Measurements from ENCODE around the gene MMP24.

MMP24 gene

DNA sequence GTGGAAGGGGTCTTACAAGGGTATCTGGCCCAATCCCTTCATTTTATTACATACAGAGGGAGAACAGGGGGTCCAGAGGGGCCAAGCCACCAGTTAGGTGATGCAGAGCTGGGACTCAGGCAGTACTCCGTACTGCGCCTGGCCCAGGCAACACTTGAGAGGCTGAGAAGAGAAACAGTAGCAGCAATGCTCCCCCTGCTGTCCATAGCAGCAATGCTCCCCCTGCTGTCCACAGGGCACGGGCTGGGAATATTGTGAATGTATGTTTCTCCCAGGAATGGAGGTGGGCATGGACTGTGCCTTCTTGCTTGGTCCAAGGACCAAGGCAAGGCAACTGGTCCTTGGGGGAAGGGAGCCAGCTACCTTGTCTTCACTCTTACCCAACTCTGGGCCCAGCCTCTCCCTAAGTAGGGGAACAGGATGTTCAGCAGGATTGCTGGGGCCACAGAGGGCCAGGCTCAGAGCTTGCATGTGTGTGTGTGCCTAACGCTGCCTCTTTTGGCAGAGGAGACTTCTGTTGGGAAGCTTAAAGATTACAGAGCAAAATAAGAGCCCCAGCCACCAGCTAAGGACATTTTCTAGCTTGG lies 80.5 kb downstream of the MMP24 start:
- in situ Hi-C loops (cut with MboI; ENCODE audit: low sequenced_read_pairs, unreplicated experiment) = loop anchor here (10.0 kb wide), 1 partner anchor 138 kb away; no protein-coding TSS in a partner anchor
- no peak for DNase-seq (ENCODE audit: low spot score)
- TF ChIP-seq, protein P1, sequence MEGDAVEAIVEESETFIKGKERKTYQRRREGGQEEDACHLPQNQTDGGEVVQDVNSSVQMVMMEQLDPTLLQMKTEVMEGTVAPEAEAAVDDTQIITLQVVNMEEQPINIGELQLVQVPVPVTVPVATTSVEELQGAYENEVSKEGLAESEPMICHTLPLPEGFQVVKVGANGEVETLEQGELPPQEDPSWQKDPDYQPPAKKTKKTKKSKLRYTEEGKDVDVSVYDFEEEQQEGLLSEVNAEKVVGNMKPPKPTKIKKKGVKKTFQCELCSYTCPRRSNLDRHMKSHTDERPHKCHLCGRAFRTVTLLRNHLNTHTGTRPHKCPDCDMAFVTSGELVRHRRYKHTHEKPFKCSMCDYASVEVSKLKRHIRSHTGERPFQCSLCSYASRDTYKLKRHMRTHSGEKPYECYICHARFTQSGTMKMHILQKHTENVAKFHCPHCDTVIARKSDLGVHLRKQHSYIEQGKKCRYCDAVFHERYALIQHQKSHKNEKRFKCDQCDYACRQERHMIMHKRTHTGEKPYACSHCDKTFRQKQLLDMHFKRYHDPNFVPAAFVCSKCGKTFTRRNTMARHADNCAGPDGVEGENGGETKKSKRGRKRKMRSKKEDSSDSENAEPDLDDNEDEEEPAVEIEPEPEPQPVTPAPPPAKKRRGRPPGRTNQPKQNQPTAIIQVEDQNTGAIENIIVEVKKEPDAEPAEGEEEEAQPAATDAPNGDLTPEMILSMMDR (IDR thresholded peaks at IDR 0.05; ENCODE audit: borderline replicate concordance, control extremely low read depth, extremely low read depth, insufficient read depth, missing control alignments) = peak; percentile 71

DNA sequence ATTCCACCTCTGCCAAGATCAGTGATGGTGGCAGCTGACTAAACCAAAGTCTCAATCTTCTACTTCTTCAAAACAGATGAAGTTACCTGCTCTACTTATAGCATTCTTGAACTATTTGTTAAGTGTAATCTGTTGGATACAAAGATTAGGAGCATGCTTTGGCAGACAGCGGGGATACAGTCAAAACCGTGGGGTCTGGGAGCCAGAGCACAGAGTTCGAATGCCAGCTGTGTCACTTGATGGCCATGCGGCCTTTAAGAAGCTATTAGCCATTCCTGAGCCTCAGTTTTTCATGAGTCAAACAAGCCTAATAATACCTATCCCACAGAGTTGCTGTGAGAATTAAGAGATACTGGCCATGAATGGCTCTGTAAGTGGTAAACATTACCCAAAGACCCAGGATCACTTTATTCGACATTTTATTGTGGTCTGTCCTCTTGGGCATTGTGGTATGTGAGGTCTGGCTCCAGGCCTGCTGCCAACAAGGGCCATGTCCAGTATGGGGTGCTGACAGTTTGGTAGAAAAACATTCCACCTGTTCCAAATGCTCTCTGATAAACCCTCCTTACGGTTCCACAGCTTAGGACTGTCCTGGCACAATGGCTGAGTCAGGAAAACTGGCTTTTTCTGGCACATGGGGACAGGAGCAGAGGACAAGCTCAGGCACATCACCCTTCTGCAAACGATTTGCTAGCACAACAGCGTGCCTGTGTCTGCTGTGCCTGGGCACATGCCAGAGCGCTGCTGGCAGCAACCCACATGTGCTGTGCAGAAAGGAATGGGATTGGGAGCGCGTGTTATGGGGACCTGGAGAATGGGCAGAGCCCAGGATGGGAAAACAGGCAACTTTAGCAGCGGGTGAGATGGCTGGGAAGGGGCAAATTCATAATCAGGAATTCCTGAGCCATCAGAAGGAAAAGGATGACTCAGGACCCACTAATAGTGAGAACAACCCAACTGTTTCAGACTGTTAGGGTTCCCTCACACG lies 81.5 kb downstream of the MMP24 start:
- no peak for DNase-seq (ENCODE audit: low spot score)
- in situ Hi-C loops (cut with MboI; ENCODE audit: low sequenced_read_pairs, unreplicated experiment) = loop anchor here (10.0 kb wide), 1 partner anchor 137 kb away; no protein-coding TSS in a partner anchor
- TF ChIP-seq, protein P1 (IDR thresholded peaks at IDR 0.05; ENCODE audit: borderline replicate concordance, control extremely low read depth, extremely low read depth, insufficient read depth, missing control alignments) = no peak

DNA sequence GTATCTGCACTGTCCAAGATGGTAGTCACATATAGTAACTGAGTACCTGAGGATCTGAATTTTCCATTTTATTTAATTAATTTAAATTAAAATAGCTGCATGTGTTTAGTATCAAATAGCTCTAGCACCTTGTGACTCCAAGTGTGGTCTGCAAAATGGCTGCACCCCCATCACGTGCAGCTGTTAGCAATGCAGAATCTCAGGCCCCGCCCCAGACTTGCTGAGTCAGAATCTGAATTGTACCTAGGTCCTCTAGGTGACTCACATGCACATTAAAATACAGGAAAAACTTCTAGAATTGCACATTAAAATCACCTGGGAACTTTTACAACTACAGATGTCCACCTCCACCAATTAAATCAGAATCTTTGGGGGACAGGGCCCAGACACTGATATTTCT lies 84.9 kb downstream of the MMP24 start:
- no peak for DNase-seq (ENCODE audit: low spot score)
- TF ChIP-seq, protein P1 (IDR thresholded peaks at IDR 0.05; ENCODE audit: borderline replicate concordance, control extremely low read depth, extremely low read depth, insufficient read depth, missing control alignments) = no peak
- in situ Hi-C loops (cut with MboI; ENCODE audit: low sequenced_read_pairs, unreplicated experiment) = no loop called here

DNA sequence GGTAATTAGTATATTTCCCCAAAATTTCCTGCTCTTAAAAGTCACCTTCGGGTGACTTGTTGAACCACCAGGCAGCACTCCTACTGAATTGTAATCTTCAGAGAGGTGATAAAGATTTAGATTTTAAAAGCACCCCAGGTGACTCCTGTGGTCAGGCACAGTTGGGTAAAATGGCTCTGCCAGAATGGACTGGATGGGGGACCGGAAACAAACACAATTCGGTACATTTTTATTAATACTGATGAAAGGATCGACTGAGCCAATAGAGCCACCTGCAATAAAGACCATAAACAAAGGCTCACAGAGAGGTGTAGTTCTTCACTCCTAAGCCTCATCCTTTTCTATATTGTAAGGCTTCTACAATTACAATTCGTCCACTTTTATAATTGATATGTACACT lies 85.3 kb downstream of the MMP24 start:
- DNase-seq (ENCODE audit: low spot score) = no peak
- TF ChIP-seq, protein P1 (IDR thresholded peaks at IDR 0.05; ENCODE audit: borderline replicate concordance, control extremely low read depth, extremely low read depth, insufficient read depth, missing control alignments) = no peak
- in situ Hi-C loops (cut with MboI; ENCODE audit: low sequenced_read_pairs, unreplicated experiment) = no loop called here

DNA sequence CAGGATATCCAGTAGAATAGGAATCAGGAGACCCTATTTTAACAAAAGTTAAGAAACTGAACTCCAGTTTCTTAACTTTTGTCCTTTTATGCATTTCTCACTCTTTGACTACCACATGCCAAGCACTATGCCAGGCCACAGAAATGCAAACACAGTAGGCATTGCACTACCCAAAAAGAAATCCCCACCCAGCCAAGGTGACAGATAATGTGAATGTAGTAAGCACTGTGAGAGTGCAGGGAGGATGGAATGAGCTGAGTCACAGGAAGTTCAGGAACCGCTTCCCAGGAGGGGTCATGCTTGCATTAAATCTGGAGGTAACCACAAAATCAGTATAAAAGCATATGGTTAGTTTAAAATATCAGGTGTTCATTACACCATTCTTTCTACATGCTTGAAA lies 85.8 kb downstream of the MMP24 start:
- no peak for DNase-seq (ENCODE audit: low spot score)

More for the DNA sequence above, 85.8 kb downstream of the MMP24 start:
- in situ Hi-C loops (cut with MboI; ENCODE audit: low sequenced_read_pairs, unreplicated experiment) = no loop called here
- TF ChIP-seq, protein P1 (IDR thresholded peaks at IDR 0.05; ENCODE audit: borderline replicate concordance, control extremely low read depth, extremely low read depth, insufficient read depth, missing control alignments) = no peak
